Raji (cell line): ENCODE data around the gene SIK3.

Experiments used
- POLR2A ChIP-seq: IDR thresholded peaks from 2 replicates; pipeline ENCODE4 v1.6.1; 2011; ENCODE audit warnings: low read depth, low read length, control low read depth; ENCODE audit not compliant: insufficient read depth

The SIK3 gene

GRCh38 chr11:117098269-117099232 lies at the start of gene SIK3:
Gene SIK3, minus strand, starts transcription at chr11:117098428. Its CDS starts 13 bp downstream, at chr11:117098415.
- peak; percentile 36; the same call in 1 of the 2 replicates for TF ChIP-seq POLR2A

GRCh38 chr11:117146521-117146920 lies 48.3 kb upstream of the SIK3 start:
- no peak for TF ChIP-seq POLR2A

GRCh38 chr11:117145393-117145761 lies 47.1 kb upstream of the SIK3 start:
- no peak for TF ChIP-seq POLR2A

GRCh38 chr11:117144477-117145392 lies 46.5 kb upstream of the SIK3 start:
- TF ChIP-seq POLR2A = no peak

- peak; percentile 97 for TF ChIP-seq POLR2A
Measured at GRCh38 chr11:117143871-117144476, 45.7 kb upstream of the SIK3 start, which contains the start of gene PAFAH1B2. Gene PAFAH1B2, plus strand, starts transcription at chr11:117144287. Its CDS starts 8,161 bp downstream, at chr11:117152448.

- no peak for TF ChIP-seq POLR2A
Measured at GRCh38 chr11:117143390-117143789, 45.2 kb upstream of the SIK3 start.

GRCh38 chr11:117134431-117134830 lies 36.2 kb upstream of the SIK3 start:
- TF ChIP-seq POLR2A = no peak

- TF ChIP-seq POLR2A = no peak
Measured at GRCh38 chr11:117130879-117131278, 32.7 kb upstream of the SIK3 start.

- TF ChIP-seq POLR2A = no peak
Measured at GRCh38 chr11:117128289-117128688, 30.1 kb upstream of the SIK3 start.

GRCh38 chr11:117127171-117127901 lies 29.1 kb upstream of the SIK3 start:
- no peak for TF ChIP-seq POLR2A

- no peak for TF ChIP-seq POLR2A
Measured at GRCh38 chr11:117126223-117126965, 28.2 kb upstream of the SIK3 start.

GRCh38 chr11:117122556-117122955 lies 24.3 kb upstream of the SIK3 start:
- TF ChIP-seq POLR2A = no peak

- TF ChIP-seq POLR2A = no peak
Measured at GRCh38 chr11:117121176-117121575, 22.9 kb upstream of the SIK3 start.

- TF ChIP-seq POLR2A = no peak
Measured at GRCh38 chr11:117117681-117118080, 19.5 kb upstream of the SIK3 start.
